ENCODE measurements around the gene CDCA5.
A peak's percentile ranks its signal among the peaks of the same experiment; 100 is the strongest.

Gene CDCA5

DNA sequence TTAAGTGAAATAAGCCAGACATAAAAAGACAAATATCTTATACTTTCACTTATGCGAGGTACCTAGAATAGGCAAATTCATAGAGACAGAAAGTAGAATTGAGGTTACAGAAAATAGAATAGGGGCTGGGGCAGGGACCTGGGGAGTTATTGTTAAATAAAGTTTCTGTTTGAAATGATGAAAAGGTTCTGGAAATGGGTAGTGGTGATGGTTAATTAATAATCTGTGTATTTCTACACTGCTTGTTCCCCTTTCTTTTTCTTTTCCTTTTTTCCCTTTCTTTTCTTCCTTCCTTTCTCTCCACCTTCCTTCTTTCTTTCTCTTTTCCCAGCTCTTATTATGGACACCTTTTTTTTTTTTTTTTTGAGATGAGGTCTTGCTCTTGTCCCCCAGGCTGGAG is 28.3 kb downstream of the CDCA5 start:
- no peak overlapping the region for H3K27ac ChIP-seq
- TF ChIP-seq, protein P1, sequence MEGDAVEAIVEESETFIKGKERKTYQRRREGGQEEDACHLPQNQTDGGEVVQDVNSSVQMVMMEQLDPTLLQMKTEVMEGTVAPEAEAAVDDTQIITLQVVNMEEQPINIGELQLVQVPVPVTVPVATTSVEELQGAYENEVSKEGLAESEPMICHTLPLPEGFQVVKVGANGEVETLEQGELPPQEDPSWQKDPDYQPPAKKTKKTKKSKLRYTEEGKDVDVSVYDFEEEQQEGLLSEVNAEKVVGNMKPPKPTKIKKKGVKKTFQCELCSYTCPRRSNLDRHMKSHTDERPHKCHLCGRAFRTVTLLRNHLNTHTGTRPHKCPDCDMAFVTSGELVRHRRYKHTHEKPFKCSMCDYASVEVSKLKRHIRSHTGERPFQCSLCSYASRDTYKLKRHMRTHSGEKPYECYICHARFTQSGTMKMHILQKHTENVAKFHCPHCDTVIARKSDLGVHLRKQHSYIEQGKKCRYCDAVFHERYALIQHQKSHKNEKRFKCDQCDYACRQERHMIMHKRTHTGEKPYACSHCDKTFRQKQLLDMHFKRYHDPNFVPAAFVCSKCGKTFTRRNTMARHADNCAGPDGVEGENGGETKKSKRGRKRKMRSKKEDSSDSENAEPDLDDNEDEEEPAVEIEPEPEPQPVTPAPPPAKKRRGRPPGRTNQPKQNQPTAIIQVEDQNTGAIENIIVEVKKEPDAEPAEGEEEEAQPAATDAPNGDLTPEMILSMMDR (conservative IDR thresholded peaks at IDR 0.05), result no peak

DNA sequence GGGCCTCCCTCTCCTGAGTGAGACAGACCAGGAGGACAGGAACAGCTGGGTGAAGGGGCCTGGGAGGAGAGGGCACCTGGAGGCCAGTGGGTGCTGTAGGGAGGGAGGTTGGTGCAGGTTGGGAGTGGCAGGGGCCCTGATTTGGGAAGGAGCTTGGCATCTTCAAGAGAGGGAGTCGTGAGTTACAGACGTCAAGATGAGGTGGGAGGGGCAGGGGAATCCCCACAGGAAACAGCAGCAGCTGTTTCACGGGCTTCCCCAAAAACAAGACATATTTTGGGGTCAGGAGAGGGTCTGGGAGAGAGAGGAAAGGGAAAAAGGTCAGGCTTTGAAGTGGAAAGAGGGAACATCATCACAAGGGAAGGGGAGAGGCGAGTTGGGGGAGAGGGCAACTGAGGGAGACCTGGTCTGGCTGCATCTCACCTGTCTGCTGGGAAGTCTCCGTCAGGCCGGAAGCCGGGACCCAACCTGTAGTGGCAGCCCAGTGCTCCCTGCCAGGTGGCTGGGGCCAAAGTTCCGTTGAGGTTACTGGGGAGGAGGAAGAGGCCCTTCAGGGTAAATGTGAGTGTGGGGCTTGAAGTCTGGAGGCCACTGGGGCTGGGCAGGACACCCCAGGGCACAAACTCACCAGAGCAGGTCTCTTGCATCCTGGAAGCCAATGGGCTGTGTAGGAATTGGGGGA is 29.9 kb downstream of the CDCA5 start:
- H3K27ac ChIP-seq, result no peak overlapping the region

DNA sequence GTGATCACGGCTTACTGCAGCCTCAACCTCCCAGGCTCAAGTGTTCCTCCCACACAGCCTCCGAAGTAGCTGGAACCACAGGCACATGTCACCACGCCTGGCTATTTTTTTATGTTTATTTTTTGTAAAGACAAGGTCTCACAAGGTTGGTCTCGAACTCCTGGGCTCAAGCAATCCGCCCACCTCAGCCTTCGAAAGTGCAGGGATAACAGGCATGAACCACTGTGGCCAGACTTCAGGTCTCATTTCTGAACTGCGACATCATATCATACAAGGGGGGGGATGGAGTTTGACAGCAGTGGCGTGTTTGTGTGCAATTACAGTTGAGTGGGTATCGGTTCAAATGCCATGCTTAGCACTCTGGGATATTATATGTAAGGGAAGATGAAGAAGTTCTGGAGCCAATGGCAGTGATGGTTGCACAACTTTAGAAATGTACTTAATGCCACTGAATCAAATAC is 32.4 kb downstream of the CDCA5 start:
- TF ChIP-seq, protein P1 (conservative IDR thresholded peaks at IDR 0.05), result no peak
- H3K27ac ChIP-seq, result no peak overlapping the region

More for the DNA sequence above, 29.9 kb downstream of the CDCA5 start:
- TF ChIP-seq, protein P1 (conservative IDR thresholded peaks at IDR 0.05), result no peak

DNA sequence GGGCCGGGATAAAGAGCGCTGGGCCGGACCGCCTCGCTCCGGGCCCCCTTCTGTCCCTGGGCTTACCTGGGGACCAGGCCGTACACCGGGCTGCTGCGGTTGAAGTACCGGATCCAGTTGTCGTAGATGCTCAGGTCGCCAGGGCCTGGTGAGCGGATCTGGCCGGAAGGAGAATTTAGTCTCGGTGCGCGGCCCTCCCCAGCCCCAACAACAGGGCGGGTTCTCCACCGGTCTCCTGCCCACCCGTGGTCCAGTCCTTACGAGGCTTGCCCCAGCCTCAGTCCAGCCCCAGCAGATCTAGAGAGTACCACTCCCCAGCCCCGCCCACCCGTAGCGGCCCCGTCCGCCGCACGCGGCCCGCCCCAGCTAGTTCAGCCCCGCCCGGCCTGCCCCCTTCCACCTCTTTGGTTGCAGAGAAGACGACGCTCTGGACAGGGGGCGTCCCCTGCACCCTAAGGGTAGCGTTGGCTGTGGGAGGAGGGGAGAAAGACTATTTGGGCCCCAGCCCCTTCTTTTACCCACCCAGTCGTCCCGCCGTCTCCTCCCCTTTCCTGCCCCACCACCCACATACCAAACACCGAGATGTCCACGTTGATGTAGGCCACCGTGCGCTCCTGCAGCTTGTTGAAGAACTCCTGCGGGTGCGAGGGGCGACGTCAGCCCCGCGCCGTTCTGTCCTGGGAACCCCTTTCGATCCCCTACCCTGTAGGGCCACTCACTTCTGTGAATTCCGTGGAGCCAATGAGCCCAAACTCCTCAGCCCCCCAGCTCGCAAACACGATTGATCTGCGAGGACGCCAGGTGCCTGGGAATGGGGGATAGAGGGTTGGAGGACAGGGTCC is 36.0 kb downstream of the CDCA5 start:
- H3K27ac ChIP-seq, result no peak overlapping the region
- TF ChIP-seq, protein P1 (conservative IDR thresholded peaks at IDR 0.05), result no peak

DNA sequence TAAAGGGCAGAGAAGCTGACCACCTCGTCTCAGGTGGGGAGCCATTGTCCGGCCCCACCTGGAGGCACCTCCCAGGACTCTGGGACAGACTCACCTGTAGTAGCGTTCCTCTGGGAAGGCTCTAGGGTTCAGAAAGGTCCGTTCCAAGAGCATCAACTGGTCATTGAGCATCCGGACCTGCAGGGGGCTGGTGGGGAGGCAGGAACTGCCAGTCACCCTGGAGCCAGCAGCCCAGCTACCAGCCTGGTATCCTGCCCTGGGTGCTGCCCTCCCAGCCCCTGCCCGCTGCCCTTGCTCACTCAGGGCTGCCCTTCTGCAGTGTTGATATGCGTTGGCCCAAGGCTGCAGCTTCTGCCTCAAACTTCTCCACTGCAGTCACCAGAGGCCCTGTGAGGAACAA is 38.1 kb downstream of the CDCA5 start:
- no peak overlapping the region for H3K27ac ChIP-seq
- TF ChIP-seq, protein P1 (conservative IDR thresholded peaks at IDR 0.05), result no peak

DNA sequence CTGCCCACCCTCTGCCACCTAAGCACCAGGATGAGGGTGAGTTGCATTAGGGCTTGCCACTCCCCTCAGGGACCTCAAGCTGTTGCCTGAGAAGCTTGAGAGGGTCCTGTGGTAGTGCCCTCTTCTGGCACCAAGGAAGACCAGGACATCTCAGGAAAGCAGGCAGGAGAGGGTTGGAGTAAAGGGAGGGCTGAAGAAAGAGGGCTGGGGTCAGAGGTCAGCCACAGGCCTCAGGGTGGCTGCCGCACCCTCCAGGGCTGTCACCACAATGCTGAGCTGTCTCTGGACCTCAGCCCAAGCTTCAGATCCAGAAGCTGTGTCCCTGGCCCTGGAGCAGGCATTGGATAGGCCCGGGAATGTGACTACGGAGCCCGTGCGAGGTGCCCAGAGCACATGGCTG is 38.8 kb downstream of the CDCA5 start:
- TF ChIP-seq, protein P1 (conservative IDR thresholded peaks at IDR 0.05), result no peak
- H3K27ac ChIP-seq, result no peak overlapping the region

DNA sequence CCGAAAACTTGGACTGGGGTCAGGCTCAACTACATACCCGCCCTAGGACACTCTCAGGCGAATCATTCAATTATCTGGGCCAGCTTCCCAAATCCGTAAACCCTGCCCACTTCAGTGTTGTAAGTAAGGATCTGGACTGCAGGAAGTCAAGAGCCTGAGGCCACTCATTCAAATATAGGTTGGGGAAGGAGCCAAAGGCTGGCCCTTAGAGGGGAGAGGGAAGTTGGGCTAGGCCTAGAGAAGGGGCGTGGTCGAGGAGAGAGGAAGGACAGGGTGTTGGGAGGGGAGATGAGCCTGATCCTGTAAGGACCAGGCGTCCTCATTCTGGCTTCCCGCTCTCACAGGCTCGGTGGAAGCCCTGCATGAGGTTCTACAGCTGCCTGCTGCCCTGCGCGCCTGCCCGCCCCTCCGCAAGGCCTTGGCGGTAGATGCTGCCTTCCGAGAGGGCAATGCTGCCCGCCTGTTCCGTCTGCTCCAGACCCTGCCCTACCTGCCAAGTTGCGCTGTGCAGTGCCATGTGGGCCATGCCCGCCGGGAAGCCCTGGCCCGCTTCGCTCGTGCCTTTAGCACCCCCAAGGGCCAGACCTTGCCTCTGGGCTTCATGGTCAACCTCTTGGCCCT is 39.8 kb downstream of the CDCA5 start:
- TF ChIP-seq, protein P1 (conservative IDR thresholded peaks at IDR 0.05), result no peak
- H3K27ac ChIP-seq, result peak overlapping the region; percentile 95; the same call in 1 of the 2 replicates

Data from VCaP (cell line).